Measurements from ENCODE around the gene TBC1D10A.

DNA sequence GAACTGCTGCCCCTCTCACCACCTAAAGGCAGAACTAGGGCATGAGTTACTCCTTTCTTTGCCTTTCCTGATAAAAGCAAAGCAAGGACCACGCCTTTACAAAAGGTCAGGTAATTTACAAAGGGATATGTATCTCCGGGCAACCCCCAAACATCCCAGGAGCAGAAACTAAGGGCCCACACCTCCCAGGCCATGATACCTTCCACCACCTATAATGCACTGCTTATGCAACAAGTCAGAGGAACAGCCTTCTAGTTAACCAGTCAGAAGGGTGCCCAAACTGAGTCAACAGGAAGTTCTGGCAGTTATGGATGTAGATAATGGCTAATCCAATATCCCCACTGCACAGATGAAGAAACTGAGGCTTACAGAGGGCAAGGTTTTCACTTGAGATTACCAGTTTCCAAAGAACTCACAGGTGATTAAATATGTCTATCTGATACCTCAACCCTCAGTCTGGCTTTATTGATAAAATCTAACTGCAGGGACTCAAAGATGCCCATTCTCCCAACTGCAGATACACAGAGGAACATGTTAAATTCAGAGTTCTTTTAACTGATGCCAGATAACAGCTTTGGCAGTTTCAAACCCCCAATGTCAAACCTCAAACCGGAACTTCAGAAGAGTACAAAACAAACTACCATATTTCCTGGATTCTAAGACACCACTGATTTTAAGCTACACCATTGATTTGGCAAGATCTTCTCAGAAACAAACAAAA lies 20.7 kb downstream of the TBC1D10A start:
- TF ChIP-seq, protein P1, sequence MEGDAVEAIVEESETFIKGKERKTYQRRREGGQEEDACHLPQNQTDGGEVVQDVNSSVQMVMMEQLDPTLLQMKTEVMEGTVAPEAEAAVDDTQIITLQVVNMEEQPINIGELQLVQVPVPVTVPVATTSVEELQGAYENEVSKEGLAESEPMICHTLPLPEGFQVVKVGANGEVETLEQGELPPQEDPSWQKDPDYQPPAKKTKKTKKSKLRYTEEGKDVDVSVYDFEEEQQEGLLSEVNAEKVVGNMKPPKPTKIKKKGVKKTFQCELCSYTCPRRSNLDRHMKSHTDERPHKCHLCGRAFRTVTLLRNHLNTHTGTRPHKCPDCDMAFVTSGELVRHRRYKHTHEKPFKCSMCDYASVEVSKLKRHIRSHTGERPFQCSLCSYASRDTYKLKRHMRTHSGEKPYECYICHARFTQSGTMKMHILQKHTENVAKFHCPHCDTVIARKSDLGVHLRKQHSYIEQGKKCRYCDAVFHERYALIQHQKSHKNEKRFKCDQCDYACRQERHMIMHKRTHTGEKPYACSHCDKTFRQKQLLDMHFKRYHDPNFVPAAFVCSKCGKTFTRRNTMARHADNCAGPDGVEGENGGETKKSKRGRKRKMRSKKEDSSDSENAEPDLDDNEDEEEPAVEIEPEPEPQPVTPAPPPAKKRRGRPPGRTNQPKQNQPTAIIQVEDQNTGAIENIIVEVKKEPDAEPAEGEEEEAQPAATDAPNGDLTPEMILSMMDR (IDR thresholded peaks at IDR 0.05) = no peak
- TF ChIP-seq POLR2A (IDR thresholded peaks at IDR 0.05) = no peak
- no peak for TF ChIP-seq EP300 (IDR thresholded peaks at IDR 0.05)

Data from ovary (tissue), 3 donors.